HG02571 (cell line): ENCODE data around the gene SLC4A11.

Experiments
- ATAC-seq: cut with Tn5 transposase; IDR thresholded peaks from one replicate; pipeline ENCODE4 v1.9.1; 2021; ENCODE audit warnings: mild to moderate bottlenecking, moderate library complexity; ENCODE audit not compliant: unreplicated experiment

SLC4A11 gene

GRCh38 chr20:3177746-3178485, 61.1 kb downstream of the SLC4A11 start:
- ATAC-seq: no peak
